ENCODE results near the gene FDXR. TPM values are rescaled to one million over a fixed set of nuclear protein-coding genes. Genes with fewer than 3 reads are reported as not detected.

FDXR gene
- total RNA-seq (2022; extraction: Qiagen RNA extraction; ENCODE audit: low read depth) = 42.6 to 65.7 TPM (median 63.3 TPM) in 5 replicates

GRCh38 chr17:74872313-74873036, at the start of gene FDXR:
Gene FDXR (minus strand): TSS chr17:74872994. CDS start chr17:74872944, 50 bp downstream.

GRCh38 chr17:74892974-74893911, 20.4 kb upstream of the FDXR start, which contains the start of gene FADS6:
Gene FADS6 (minus strand): TSS chr17:74893633. CDS start chr17:74893595, 38 bp downstream.

DNA sequence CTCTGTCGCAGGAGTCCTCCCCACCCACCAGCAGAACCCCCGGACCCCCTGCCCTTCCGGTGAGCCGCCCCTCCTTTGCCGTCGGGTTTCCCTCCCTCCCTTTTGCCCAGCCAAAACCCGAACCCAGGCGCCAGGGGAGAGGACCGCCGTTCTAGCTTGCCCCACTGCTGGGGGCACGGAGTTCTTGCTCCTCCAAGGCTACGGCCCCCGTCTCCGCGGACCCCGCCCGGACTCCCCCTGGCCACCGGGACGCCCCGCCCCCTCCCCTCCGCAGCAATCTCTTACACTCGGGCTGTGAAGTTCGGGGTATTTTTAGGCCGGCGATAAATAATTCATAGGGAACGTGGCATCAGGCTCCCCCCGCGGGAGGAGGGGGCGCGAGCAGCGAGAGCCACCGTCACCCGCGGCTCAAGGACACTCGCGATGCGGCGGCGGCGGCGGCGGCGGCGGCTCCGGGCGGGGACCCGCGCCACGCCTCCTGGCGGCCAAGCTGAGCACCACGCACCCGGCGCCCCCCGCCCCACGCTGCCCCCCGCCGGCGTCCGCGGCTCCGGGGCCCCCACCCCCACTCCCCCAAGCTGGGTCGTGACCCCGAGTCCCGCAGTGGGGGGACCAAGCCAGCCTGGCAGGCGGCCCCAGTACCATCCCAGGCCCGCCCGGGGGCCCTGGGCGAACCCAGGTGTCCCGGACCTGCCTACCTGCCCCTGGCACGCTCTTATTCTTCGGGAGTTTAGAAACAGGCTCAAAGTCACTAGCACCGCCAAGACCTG, 13.2 kb downstream of the FDXR start, which contains the start of gene GRIN2C:
TSS of gene GRIN2C (minus strand) at position 427 of the 770 bp plus-strand sequence. CDS start 4,793 bp downstream, outside the sequence.

Other genes starting within 250 kb of the FDXR start
- not detected in 5 replicates for gene CD300E, start 249.3 kb downstream of the FDXR start, total RNA-seq (2022; extraction: Qiagen RNA extraction; ENCODE audit: low read depth)
- gene CD300LF, start 160.1 kb downstream of the FDXR start, total RNA-seq (2022; extraction: Qiagen RNA extraction; ENCODE audit: low read depth) = not detected in 5 replicates
- gene RAB37, start 135.7 kb downstream of the FDXR start, total RNA-seq (2022; extraction: Qiagen RNA extraction; ENCODE audit: low read depth) = 1.0 to 3.1 TPM (median 1.2 TPM) in 5 replicates
- gene NHERF1, start 124.4 kb downstream of the FDXR start, total RNA-seq (2022; extraction: Qiagen RNA extraction; ENCODE audit: low read depth) = 31.7 to 46.3 TPM (median 44.9 TPM) in 5 replicates
- 47.7 to 60.1 TPM (median 54.9 TPM) in 5 replicates for gene NAT9, start 96.6 kb downstream of the FDXR start, total RNA-seq (2022; extraction: Qiagen RNA extraction; ENCODE audit: low read depth)
- 0.13 to 0.50 TPM (median 0.28 TPM) in 5 replicates for gene GRIN2C, start 13.1 kb downstream of the FDXR start, total RNA-seq (2022; extraction: Qiagen RNA extraction; ENCODE audit: low read depth)
- 0.07 TPM in 1 of 5 replicates, not detected in the others for gene FADS6, start 20.6 kb upstream of the FDXR start, total RNA-seq (2022; extraction: Qiagen RNA extraction; ENCODE audit: low read depth)
- 0.07 TPM in 3 of 5 replicates, not detected in the others for gene USH1G, start 50.3 kb upstream of the FDXR start, total RNA-seq (2022; extraction: Qiagen RNA extraction; ENCODE audit: low read depth)
- gene OTOP2, start 51.3 kb upstream of the FDXR start, total RNA-seq (2022; extraction: Qiagen RNA extraction; ENCODE audit: low read depth) = 0.07 to 0.11 TPM in 2 of 5 replicates, not detected in the others
- not detected in 5 replicates for gene OTOP3, start 62.9 kb upstream of the FDXR start, total RNA-seq (2022; extraction: Qiagen RNA extraction; ENCODE audit: low read depth)
- gene HID1, start 99.8 kb upstream of the FDXR start, total RNA-seq (2022; extraction: Qiagen RNA extraction; ENCODE audit: low read depth) = 6.1 to 9.2 TPM (median 9.0 TPM) in 5 replicates
- gene CDR2L, start 114.6 kb upstream of the FDXR start, total RNA-seq (2022; extraction: Qiagen RNA extraction; ENCODE audit: low read depth) = 35.6 to 53.4 TPM (median 48.8 TPM) in 5 replicates
- gene MRPL58, start 139.7 kb upstream of the FDXR start, total RNA-seq (2022; extraction: Qiagen RNA extraction; ENCODE audit: low read depth) = 76.3 to 88.4 TPM (median 82.0 TPM) in 5 replicates
- 461 to 594 TPM (median 516 TPM) in 5 replicates for gene ATP5PD, start 174.0 kb upstream of the FDXR start, total RNA-seq (2022; extraction: Qiagen RNA extraction; ENCODE audit: low read depth)
- 28.0 to 30.8 TPM (median 29.8 TPM) in 5 replicates for gene KCTD2, start 174.2 kb upstream of the FDXR start, total RNA-seq (2022; extraction: Qiagen RNA extraction; ENCODE audit: low read depth)
- gene SLC16A5, start 215.0 kb upstream of the FDXR start, total RNA-seq (2022; extraction: Qiagen RNA extraction; ENCODE audit: low read depth) = 22.1 to 37.5 TPM (median 30.9 TPM) in 5 replicates
- 17.1 to 22.7 TPM (median 18.6 TPM) in 5 replicates for gene ARMC7, start 237.0 kb upstream of the FDXR start, total RNA-seq (2022; extraction: Qiagen RNA extraction; ENCODE audit: low read depth)

Measured in A549 treated with RU486 at 1 μM for 4 hours (cell line).